Liver (tissue), 9 donors: ENCODE data around the gene ABCA13. TPM values are rescaled to one million over a fixed set of nuclear protein-coding genes. Genes with fewer than 3 reads are reported as not detected.
A peak's percentile ranks its signal among the peaks of the same experiment; 100 is the strongest.

Source experiments
- DNase-seq: peaks from one replicate; pipeline ENCODE4 v3.0.0-alpha.2; 2017; ENCODE audit warnings: low spot score
- H3K27ac ChIP-seq, 2 donors: one replicate each; pipeline ENCODE4 v1.7.0; 2013; ENCODE audit warnings: inconsistent platforms in 2 of 2, low read length in 2 of 2, control low read depth in 1 of 2, low read depth in 1 of 2, mild to moderate bottlenecking in 1 of 2
- H3K27me3 ChIP-seq, 4 donors: one replicate each; pipeline versions ENCODE4 v1.6.1 to v1.7.0; 2013; ENCODE audit warnings: low read length in 3 of 4, inconsistent platforms in 1 of 4, mild to moderate bottlenecking in 1 of 4, moderate library complexity in 1 of 4; ENCODE audit not compliant: control insufficient read depth in 4 of 4, insufficient read depth in 4 of 4
- H3K36me3 ChIP-seq, 4 donors: one replicate each; pipeline versions ENCODE4 v1.6.1 to v1.7.0; 2013; ENCODE audit warnings: low read length in 3 of 4, mild to moderate bottlenecking in 3 of 4, low read depth in 1 of 4, moderate library complexity in 1 of 4; ENCODE audit not compliant: control insufficient read depth in 4 of 4, insufficient read depth in 3 of 4
- H3K4me1 ChIP-seq, 4 donors: one replicate each; pipeline versions ENCODE4 v1.6.1 to v1.7.0; 2013; ENCODE audit warnings: low read length in 3 of 4, mild to moderate bottlenecking in 3 of 4, moderate library complexity in 1 of 4; ENCODE audit not compliant: control insufficient read depth in 4 of 4, insufficient read depth in 4 of 4
- H3K4me3 ChIP-seq, 3 donors: one replicate each; pipeline versions ENCODE4 v1.6.1 to v1.7.0; 2013; ENCODE audit warnings: low read length in 3 of 3, control low read depth in 1 of 3, low read depth in 1 of 3, mild to moderate bottlenecking in 1 of 3
- H3K9ac ChIP-seq, 2 donors: one replicate each; pipeline ENCODE4 v1.7.0; 2013; ENCODE audit warnings: low read length in 2 of 2, mild to moderate bottlenecking in 2 of 2, moderate library complexity in 2 of 2, control low read depth in 1 of 2, low read depth in 1 of 2
- H3K9me3 ChIP-seq, 4 donors: one replicate each; pipeline versions ENCODE4 v1.6.1 to v1.7.0; 2013; ENCODE audit warnings: low read length in 3 of 4; ENCODE audit not compliant: control insufficient read depth in 4 of 4
- FOXA1 ChIP-seq: IDR thresholded peaks from 2 replicates; pipeline ENCODE4 v1.6.1; 2016; ENCODE audit warnings: antibody characterized with exemption
- HNF4A ChIP-seq, 2 donors: conservative IDR thresholded peaks; 2 replicates each; pipeline ENCODE4 v1.6.1; 2016; ENCODE audit warnings: antibody characterized with exemption in 2 of 2, mild to moderate bottlenecking in 2 of 2
- HNF4G ChIP-seq: IDR thresholded peaks from 2 replicates; pipeline ENCODE4 v1.6.1; 2016; ENCODE audit warnings: antibody characterized with exemption
- JUND ChIP-seq, 2 donors: IDR thresholded peaks; 2 replicates each; pipeline ENCODE4 v1.6.1; 2016; ENCODE audit warnings: antibody characterized with exemption in 2 of 2
- NR2F2 ChIP-seq: IDR thresholded peaks from 2 replicates; pipeline ENCODE4 v1.6.1; 2016; ENCODE audit warnings: antibody characterized with exemption
- RAD21 ChIP-seq, 2 donors: IDR thresholded peaks; 2 replicates each; pipeline ENCODE4 v1.6.1; 2016; ENCODE audit warnings: antibody characterized with exemption in 2 of 2, mild to moderate bottlenecking in 2 of 2
- SP1 ChIP-seq: IDR thresholded peaks from 2 replicates; pipeline ENCODE4 v1.6.1; 2018; ENCODE audit warnings: antibody characterized with exemption, mild to moderate bottlenecking
- TAF1 ChIP-seq: conservative IDR thresholded peaks from 2 replicates; pipeline ENCODE4 v1.6.1; 2016; ENCODE audit warnings: antibody characterized with exemption, mild to moderate bottlenecking
- YY1 ChIP-seq: IDR thresholded peaks from 2 replicates; pipeline ENCODE4 v1.6.1; 2016; ENCODE audit warnings: antibody characterized with exemption, mild to moderate bottlenecking
- ZBTB33 ChIP-seq: IDR thresholded peaks from 2 replicates; pipeline ENCODE4 v1.6.1; 2016; ENCODE audit warnings: antibody characterized with exemption
- WGBS: extraction: QIAGEN DNeasy Blood & Tissue Kit; methylation state at CpG from one replicate; pipeline ENCODE4 v1.1.7; 2013; 5-methylcytosine and 5-hydroxymethylcytosine counted together
- polyA plus RNA-seq, 2 donors: library from polyadenylated mRNA; stranded (reverse) in 1 of 2; unstranded in 1 of 2; fragments of 200-250 nt in 1 of 2; fragments of >200 nt in 1 of 2; fragmentation: Nextera tagmentation in 1 of 2; extraction: Ambion mirVana in 1 of 2; gene quantifications; one replicate each; pipeline versions ENCODE4 v1.2.1 to v1.2.3, GENCODE V29; 2013 to 2015
- total RNA-seq, 2 donors: library from RNA; depleted of rRNA; stranded (reverse); fragments of >200 nt; gene quantifications; one replicate each; pipeline ENCODE4 v1.2.3, GENCODE V29; 2014
- TF ChIP-seq, protein P1 (sequence below): fragments of 150-350 bp; IDR thresholded peaks from 2 replicates; pipeline ENCODE4 v1.5.1; 2017; ENCODE audit warnings: improper control_type of control experiment, low read depth, low read length; ENCODE audit not compliant: missing input control
- TF ChIP-seq, protein P2 (sequence below): IDR thresholded peaks from 2 replicates; pipeline ENCODE4 v1.6.1; 2016; ENCODE audit warnings: antibody characterized with exemption, mild to moderate bottlenecking
- donor health status: healthy.
- donor health status: healthy.
- donor health status: healthy.
- donor health status: healthy.
- donor health status: healthy.

ABCA13 gene
- total and polyA plus RNA-seq, 4 donors: 0.22 to 1.0 (median 0.66) TPM

- Histone ChIP-seq H3K27ac (no peak overlapping the region), H3K4me3 (no peak overlapping the region), H3K36me3 (no peaks in the 10 kb centered on the region), H3K27me3 (no peaks in the 10 kb centered on the region), H3K9me3 (no peaks in the 10 kb centered on the region), H3K9ac (no peak overlapping the region), H3K4me1 (no peaks in the 10 kb centered on the region)
- WGBS: 58% methylated on average over 5 of the region's 5 CpGs
- no peak for DNase-seq
- TF ChIP-seq NR2F2 (no peak), SP1 (no peak), JUND (IDR thresholded peaks at IDR 0.05) (no peak), ZBTB33 (no peak), FOXA1 (no peak)
Observed at GRCh38 chr7:48298779-48299178, 127.5 kb downstream of the ABCA13 start.

GRCh38 chr7:48299580-48300169 is 128.4 kb downstream of the ABCA13 start:
- no peak overlapping the region for H3K9ac ChIP-seq
- peak; percentile 86 to 90 for TF ChIP-seq RAD21 (IDR thresholded peaks at IDR 0.05)
- TF ChIP-seq, protein P1, sequence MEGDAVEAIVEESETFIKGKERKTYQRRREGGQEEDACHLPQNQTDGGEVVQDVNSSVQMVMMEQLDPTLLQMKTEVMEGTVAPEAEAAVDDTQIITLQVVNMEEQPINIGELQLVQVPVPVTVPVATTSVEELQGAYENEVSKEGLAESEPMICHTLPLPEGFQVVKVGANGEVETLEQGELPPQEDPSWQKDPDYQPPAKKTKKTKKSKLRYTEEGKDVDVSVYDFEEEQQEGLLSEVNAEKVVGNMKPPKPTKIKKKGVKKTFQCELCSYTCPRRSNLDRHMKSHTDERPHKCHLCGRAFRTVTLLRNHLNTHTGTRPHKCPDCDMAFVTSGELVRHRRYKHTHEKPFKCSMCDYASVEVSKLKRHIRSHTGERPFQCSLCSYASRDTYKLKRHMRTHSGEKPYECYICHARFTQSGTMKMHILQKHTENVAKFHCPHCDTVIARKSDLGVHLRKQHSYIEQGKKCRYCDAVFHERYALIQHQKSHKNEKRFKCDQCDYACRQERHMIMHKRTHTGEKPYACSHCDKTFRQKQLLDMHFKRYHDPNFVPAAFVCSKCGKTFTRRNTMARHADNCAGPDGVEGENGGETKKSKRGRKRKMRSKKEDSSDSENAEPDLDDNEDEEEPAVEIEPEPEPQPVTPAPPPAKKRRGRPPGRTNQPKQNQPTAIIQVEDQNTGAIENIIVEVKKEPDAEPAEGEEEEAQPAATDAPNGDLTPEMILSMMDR: peak; percentile 69
- TF ChIP-seq YY1: no peak
- no peak overlapping the region for H3K27ac ChIP-seq
- no peak overlapping the region for H3K4me3 ChIP-seq
- H3K36me3 ChIP-seq: no peaks in the 10 kb centered on the region
- 30% methylated on average over 4 of the region's 4 CpGs for WGBS
- no peaks in the 10 kb centered on the region for H3K4me1 ChIP-seq
- DNase-seq: peak; percentile 48
- no peaks in the 10 kb centered on the region for H3K9me3 ChIP-seq
- H3K27me3 ChIP-seq: no peaks in the 10 kb centered on the region

DNA sequence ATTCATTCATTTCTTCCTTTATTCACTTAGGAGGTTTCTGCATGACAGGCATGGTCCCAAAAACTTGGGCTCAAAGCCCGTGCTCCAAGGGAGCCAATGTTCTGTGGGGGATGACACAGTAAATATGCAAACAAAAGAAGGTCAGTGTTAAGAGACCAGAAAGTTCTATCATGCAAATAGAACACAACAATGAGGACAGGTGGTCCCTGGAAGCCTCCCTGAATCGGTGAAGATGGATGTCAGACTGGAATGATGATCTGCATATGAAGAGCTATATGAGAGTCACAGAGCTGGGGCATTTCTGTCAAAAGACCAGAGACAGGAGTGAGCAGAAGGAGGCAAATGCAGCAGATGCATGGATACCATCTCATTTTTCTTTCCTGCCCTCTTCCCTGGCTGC is 129.0 kb downstream of the ABCA13 start:
- DNase-seq: no peak
- no peaks in the 10 kb centered on the region for H3K27me3 ChIP-seq
- H3K9ac ChIP-seq: no peak overlapping the region
- TF ChIP-seq HNF4G (no peak), HNF4A (conservative IDR thresholded peaks at IDR 0.05) (no peak), TAF1 (no peak), YY1 (no peak), SP1 (no peak)
- TF ChIP-seq, protein P2, sequence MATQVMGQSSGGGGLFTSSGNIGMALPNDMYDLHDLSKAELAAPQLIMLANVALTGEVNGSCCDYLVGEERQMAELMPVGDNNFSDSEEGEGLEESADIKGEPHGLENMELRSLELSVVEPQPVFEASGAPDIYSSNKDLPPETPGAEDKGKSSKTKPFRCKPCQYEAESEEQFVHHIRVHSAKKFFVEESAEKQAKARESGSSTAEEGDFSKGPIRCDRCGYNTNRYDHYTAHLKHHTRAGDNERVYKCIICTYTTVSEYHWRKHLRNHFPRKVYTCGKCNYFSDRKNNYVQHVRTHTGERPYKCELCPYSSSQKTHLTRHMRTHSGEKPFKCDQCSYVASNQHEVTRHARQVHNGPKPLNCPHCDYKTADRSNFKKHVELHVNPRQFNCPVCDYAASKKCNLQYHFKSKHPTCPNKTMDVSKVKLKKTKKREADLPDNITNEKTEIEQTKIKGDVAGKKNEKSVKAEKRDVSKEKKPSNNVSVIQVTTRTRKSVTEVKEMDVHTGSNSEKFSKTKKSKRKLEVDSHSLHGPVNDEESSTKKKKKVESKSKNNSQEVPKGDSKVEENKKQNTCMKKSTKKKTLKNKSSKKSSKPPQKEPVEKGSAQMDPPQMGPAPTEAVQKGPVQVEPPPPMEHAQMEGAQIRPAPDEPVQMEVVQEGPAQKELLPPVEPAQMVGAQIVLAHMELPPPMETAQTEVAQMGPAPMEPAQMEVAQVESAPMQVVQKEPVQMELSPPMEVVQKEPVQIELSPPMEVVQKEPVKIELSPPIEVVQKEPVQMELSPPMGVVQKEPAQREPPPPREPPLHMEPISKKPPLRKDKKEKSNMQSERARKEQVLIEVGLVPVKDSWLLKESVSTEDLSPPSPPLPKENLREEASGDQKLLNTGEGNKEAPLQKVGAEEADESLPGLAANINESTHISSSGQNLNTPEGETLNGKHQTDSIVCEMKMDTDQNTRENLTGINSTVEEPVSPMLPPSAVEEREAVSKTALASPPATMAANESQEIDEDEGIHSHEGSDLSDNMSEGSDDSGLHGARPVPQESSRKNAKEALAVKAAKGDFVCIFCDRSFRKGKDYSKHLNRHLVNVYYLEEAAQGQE: no peak
- no peaks in the 10 kb centered on the region for H3K4me1 ChIP-seq
- no peak overlapping the region for H3K4me3 ChIP-seq
- 30% methylated on average over 2 of the region's 2 CpGs for WGBS
- no peaks in the 10 kb centered on the region for H3K9me3 ChIP-seq
- no peak overlapping the region for H3K27ac ChIP-seq
- H3K36me3 ChIP-seq: no peaks in the 10 kb centered on the region
